Activated CD4-positive, alpha-beta T cell treated with anti-CD3 and anti-CD28 coated beads for 36 hours (primary cell): Measurements from ENCODE around the gene MAP3K20. TPM values are rescaled to one million over a fixed set of nuclear protein-coding genes. Genes with fewer than 3 reads are reported as not detected.

ENCODE experiments used
- ATAC-seq: fragments of 200-7000 bp; cut with Tn5 transposase; one replicate; pipeline ENCODE4 v1.10.0; 2021; ENCODE audit warnings: mild to moderate bottlenecking, moderate library complexity
- CTCF ChIA-PET: fragments of 350-600 bp; sonication (Branson Sonifier 250); formaldehyde crosslinking; loops from one replicate; lab custom pipeline; 2021; ENCODE audit warnings: antibody characterized with exemption; lab: Charles Lee
- POLR2A ChIA-PET: fragments of 350-600 bp; sonication (Branson Sonifier 250); formaldehyde crosslinking; loops from one replicate; lab custom pipeline; 2021; ENCODE audit warnings: antibody characterized with exemption, inconsistent platforms; lab: Charles Lee
- DNase-seq: peaks from one replicate; pipeline ENCODE4 v3.0.0-alpha.2; 2020
- H3K27ac Mint-ChIP-seq: one replicate; pipeline ENCODE4 v1.8.0; 2021; ENCODE audit warnings: mixed read lengths
- H3K27me3 Mint-ChIP-seq: one replicate; pipeline ENCODE4 v1.8.0; 2021; ENCODE audit warnings: mixed read lengths
- H3K36me3 Mint-ChIP-seq: one replicate; pipeline ENCODE4 v1.8.0; 2021; ENCODE audit warnings: low read depth, mixed read lengths
- H3K4me1 Mint-ChIP-seq: one replicate; pipeline ENCODE4 v1.8.0; 2021; ENCODE audit warnings: mixed read lengths
- H3K4me3 Mint-ChIP-seq: one replicate; pipeline ENCODE4 v1.8.0; 2021; ENCODE audit warnings: mild to moderate bottlenecking, moderate library complexity, mixed read lengths
- H3K9me3 Mint-ChIP-seq: one replicate; pipeline ENCODE4 v1.8.0; 2021; ENCODE audit warnings: low read depth, mixed read lengths
- intact Hi-C, 2 experiments: fragments of 100-400 bp; cut with DNase I in 1 of 2; cut with micrococcal nuclease in 1 of 2; formaldehyde crosslinking; loops; one replicate each; pipeline versions ENCODE4 v1.14.2 to v1.15.1; 2022 to 2024; cut with DNase I, micrococcal nuclease
- total RNA-seq, 2 experiments: library from RNA; stranded (reverse); gene quantifications; one replicate each; pipeline ENCODE4 v1.2.3, GENCODE V29; 2021

The MAP3K20 gene
- total RNA-seq, 2 experiments from 2014 or later = 8.1 to 8.4 TPM

DNA sequence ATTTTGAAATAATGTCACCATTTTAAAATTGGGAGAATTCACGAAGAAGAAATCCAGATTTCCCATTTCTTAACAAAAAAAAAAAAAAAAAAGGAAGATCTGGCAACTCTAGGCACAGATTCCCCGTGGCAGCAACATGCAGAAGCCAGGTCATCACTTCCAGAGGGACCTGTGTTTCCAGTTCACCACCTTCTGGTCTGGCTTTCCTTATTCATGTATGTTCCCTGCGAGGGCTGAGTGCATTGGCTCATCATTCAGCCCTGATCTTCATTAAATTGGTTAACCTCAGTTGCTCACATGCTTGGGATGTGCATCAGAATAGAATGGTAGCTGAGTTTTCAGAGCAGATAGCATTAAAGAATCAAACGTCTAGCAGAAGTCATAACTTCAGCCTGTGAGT lies 25.0 kb upstream of the MAP3K20 start:
- Mint-ChIP-seq H3K27me3 (peaks cover 13% of the 10 kb centered on the region), H3K4me3 (no peak overlapping the region), H3K36me3 (no peaks in the 10 kb centered on the region), H3K27ac (no peak overlapping the region), H3K9me3 (no peaks in the 10 kb centered on the region), H3K4me1 (peaks cover 17% of the 10 kb centered on the region)
- DNase-seq (no peak), ATAC-seq (no peak)
- ChIA-PET POLR2A (no interaction called here), CTCF (no interaction called here)
- intact Hi-C loops = no loop called here

- H3K4me3 Mint-ChIP-seq = no peak overlapping the region
- H3K27me3 Mint-ChIP-seq = peaks cover 15% of the 10 kb centered on the region
- no peak overlapping the region for H3K27ac Mint-ChIP-seq
- H3K4me1 Mint-ChIP-seq = peaks cover 17% of the 10 kb centered on the region
- H3K9me3 Mint-ChIP-seq = no peaks in the 10 kb centered on the region
- no peak for ATAC-seq
- no peak for DNase-seq
- H3K36me3 Mint-ChIP-seq = no peaks in the 10 kb centered on the region
- POLR2A ChIA-PET = no interaction called here
- intact Hi-C loops = no loop called here
- CTCF ChIA-PET = interaction anchor here (1.3 kb wide), 1 partner anchor 24 kb away, joined by 5 read pairs; no protein-coding TSS in a partner anchor
Measured at GRCh38 chr2:173051463-173052215, 24.0 kb upstream of the MAP3K20 start.

DNA sequence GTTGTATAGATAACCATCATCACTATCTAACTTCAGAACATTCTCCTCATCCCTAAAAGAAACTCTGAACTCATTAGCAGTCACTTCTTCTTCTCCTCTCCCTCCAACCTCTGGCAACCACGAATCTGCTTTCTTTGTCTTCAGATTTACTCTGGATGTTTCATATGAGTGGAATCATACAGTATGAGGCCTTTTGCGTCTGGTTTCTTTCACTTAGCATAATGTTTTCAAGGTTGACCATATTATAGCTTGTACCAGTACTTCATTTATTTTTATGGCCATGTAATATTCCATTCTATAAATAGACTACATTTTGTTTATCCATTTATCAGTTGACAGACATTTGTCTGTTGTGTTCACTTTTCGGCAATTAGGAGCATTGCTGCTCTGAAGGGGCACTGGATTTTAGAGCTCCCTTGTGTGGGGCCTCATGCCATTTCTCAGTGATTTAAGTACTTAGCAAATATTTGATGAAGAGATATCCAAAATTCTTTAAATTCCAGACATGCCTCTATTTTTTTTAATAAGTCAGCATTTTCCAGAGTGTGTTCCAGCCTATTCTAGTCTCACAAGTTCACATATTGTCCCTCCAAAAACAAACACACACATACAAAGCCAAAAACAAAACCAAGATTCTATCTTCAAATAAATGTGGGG lies 22.5 kb upstream of the MAP3K20 start:
- intact Hi-C loops = no loop called here
- ATAC-seq (no peak), DNase-seq (no peak)
- H3K4me1 Mint-ChIP-seq = peaks cover 17% of the 10 kb centered on the region
- H3K27me3 Mint-ChIP-seq = peaks cover 22% of the 10 kb centered on the region
- no peaks in the 10 kb centered on the region for H3K9me3 Mint-ChIP-seq
- H3K27ac Mint-ChIP-seq = no peak overlapping the region
- ChIA-PET POLR2A (no interaction called here), CTCF (interaction anchor here (0.6 kb wide), 1 partner anchor 158 kb away, joined by 3 read pairs; no protein-coding TSS in a partner anchor)
- H3K36me3 Mint-ChIP-seq = no peaks in the 10 kb centered on the region
- no peak overlapping the region for H3K4me3 Mint-ChIP-seq

DNA sequence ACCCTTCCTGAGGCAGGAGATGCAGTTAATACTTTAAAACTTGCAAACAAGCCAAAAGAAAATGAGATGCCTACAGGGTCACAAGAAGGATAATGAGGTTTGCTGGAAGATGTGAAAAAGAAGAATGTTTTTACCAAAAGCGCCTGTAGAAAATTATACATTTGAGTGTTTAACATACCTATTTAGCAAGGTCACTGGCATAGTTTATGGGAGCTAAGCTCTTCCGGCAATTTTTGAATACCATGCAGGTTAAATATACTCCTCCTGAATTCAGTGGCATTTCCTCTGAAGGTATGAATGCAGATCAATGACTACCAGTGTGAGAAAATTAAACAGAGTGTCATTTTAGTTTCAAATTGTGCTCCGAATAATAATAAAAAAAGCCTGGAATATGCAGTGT lies 21.2 kb upstream of the MAP3K20 start:
- CTCF ChIA-PET = interaction anchor here (1.1 to 1.2 kb wide), 2 partner anchors 27 to 82 kb away, joined by 3 read pairs; no protein-coding TSS in a partner anchor
- ATAC-seq (no peak), DNase-seq (no peak)
- H3K4me3 Mint-ChIP-seq = no peak overlapping the region
- intact Hi-C loops = no loop called here
- no peak overlapping the region for H3K27ac Mint-ChIP-seq
- H3K27me3 Mint-ChIP-seq = peaks cover 22% of the 10 kb centered on the region
- H3K36me3 Mint-ChIP-seq = no peaks in the 10 kb centered on the region
- peaks cover 6% of the 10 kb centered on the region for H3K4me1 Mint-ChIP-seq
- POLR2A ChIA-PET = interaction anchor here (0.5 kb wide), 1 partner anchor 62 kb away, joined by 7 read pairs; no protein-coding TSS in a partner anchor
- H3K9me3 Mint-ChIP-seq = no peaks in the 10 kb centered on the region

DNA sequence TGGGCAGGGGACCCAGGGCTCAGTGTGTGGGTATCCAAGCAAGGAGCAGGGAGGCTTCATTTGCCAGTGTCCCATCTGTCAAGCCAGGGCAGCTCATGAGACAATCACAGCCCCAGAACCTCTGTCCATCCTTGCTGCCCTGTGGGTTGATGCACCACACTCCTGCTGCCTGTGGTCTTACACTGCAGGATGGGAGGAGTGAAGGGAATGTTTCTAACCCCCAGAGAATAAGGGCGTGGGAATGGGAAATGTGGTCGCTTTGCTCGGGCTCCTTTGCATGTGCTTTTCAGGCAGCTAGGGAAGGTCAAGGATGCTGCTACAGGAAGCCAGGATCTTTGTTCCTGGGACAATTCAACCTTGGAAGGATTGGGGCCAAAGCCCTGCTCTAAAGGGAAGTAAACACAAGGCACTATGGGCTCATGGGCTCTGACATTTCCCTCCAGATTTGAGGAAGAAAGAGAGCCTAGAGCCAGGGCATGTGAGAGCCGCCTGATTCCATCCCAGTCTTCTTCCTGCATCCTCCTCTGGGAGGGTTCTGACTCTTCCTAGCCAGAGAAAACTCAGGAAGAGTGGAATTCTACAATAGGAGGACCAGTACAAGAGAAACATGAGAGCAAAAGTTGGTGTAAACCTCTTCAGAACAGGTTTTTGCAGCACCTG lies 18.8 kb upstream of the MAP3K20 start:
- H3K4me3 Mint-ChIP-seq = no peak overlapping the region
- ChIA-PET CTCF (no interaction called here), POLR2A (interaction anchor here (0.7 kb wide), 1 partner anchor 9 kb away, joined by 3 read pairs; no protein-coding TSS in a partner anchor)
- ATAC-seq (no peak), DNase-seq (no peak)
- H3K36me3 Mint-ChIP-seq = no peaks in the 10 kb centered on the region
- H3K27me3 Mint-ChIP-seq = peaks cover 17% of the 10 kb centered on the region
- no peaks in the 10 kb centered on the region for H3K4me1 Mint-ChIP-seq
- intact Hi-C loops = no loop called here
- no peaks in the 10 kb centered on the region for H3K9me3 Mint-ChIP-seq
- no peak overlapping the region for H3K27ac Mint-ChIP-seq

GRCh38 chr2:173058097-173058496 lies 17.5 kb upstream of the MAP3K20 start:
- H3K36me3 Mint-ChIP-seq = no peaks in the 10 kb centered on the region
- H3K4me1 Mint-ChIP-seq = no peaks in the 10 kb centered on the region
- ChIA-PET POLR2A (no interaction called here), CTCF (interaction anchor here (0.9 to 1.1 kb wide), 2 partner anchors 29 to 30 kb away, joined by 3 read pairs; no protein-coding TSS in a partner anchor)
- intact Hi-C loops = no loop called here
- no peak for DNase-seq
- H3K4me3 Mint-ChIP-seq = no peak overlapping the region
- H3K27me3 Mint-ChIP-seq = peaks cover 15% of the 10 kb centered on the region
- no peak for ATAC-seq
- no peaks in the 10 kb centered on the region for H3K9me3 Mint-ChIP-seq
- H3K27ac Mint-ChIP-seq = no peak overlapping the region

GRCh38 chr2:173058673-173059072 lies 17.0 kb upstream of the MAP3K20 start:
- ChIA-PET POLR2A (no interaction called here), CTCF (interaction anchor here (1.1 kb wide), 1 partner anchor 29 kb away, joined by 3 read pairs; no protein-coding TSS in a partner anchor)
- peaks cover 14% of the 10 kb centered on the region for H3K27me3 Mint-ChIP-seq

DNA sequence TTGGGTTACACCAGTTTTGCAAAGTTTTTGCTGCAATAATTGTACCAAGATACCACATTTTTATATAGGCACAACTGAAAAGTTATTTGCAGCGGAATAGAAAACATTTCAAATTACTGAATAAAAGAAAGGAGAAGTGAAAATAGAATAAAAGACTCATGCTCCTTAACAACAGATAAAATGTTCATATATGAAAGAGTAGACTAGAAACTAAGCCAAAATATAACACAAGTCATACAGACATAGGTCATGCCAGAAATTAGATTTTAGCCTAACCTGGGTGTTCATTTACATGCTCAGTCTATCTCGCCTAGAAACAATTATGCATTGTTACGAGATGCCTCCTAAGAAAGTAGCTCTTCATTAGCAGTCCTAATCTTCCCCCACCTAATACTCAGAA lies 16.4 kb upstream of the MAP3K20 start:
- DNase-seq = no peak
- no peaks in the 10 kb centered on the region for H3K36me3 Mint-ChIP-seq
- intact Hi-C loops = no loop called here
- no peak overlapping the region for H3K27ac Mint-ChIP-seq
- no peaks in the 10 kb centered on the region for H3K4me1 Mint-ChIP-seq
- H3K4me3 Mint-ChIP-seq = no peak overlapping the region
- no peaks in the 10 kb centered on the region for H3K9me3 Mint-ChIP-seq
- ChIA-PET CTCF (interaction anchor here (1.1 kb wide), 1 partner anchor 30 kb away, joined by 3 read pairs; no protein-coding TSS in a partner anchor), POLR2A (no interaction called here)
- no peak for ATAC-seq
- H3K27me3 Mint-ChIP-seq = peaks cover 18% of the 10 kb centered on the region

More at GRCh38 chr2:173058673-173059072, 17.0 kb upstream of the MAP3K20 start:
- no peak overlapping the region for H3K4me3 Mint-ChIP-seq
- no peaks in the 10 kb centered on the region for H3K9me3 Mint-ChIP-seq
- no peak for DNase-seq
- H3K4me1 Mint-ChIP-seq = no peaks in the 10 kb centered on the region
- H3K27ac Mint-ChIP-seq = no peak overlapping the region
- intact Hi-C loops = no loop called here
- no peak for ATAC-seq
- no peaks in the 10 kb centered on the region for H3K36me3 Mint-ChIP-seq

- H3K9me3 Mint-ChIP-seq = no peaks in the 10 kb centered on the region
- CTCF ChIA-PET = interaction anchor here (1.2 kb wide), 1 partner anchor 11 kb away, joined by 3 read pairs; no protein-coding TSS in a partner anchor
- no peaks in the 10 kb centered on the region for H3K4me1 Mint-ChIP-seq
- H3K4me3 Mint-ChIP-seq = no peak overlapping the region
- no peak overlapping the region for H3K27ac Mint-ChIP-seq
- peaks cover 19% of the 10 kb centered on the region for H3K27me3 Mint-ChIP-seq
- no peak for DNase-seq
- POLR2A ChIA-PET = no interaction called here
- intact Hi-C loops = no loop called here
- H3K36me3 Mint-ChIP-seq = no peaks in the 10 kb centered on the region
- no peak for ATAC-seq
Measured at GRCh38 chr2:173059971-173060461, 15.6 kb upstream of the MAP3K20 start.

GRCh38 chr2:173062801-173063200 lies 12.8 kb upstream of the MAP3K20 start:
- CTCF ChIA-PET = interaction anchor here (2.0 kb wide), 1 partner anchor 35 kb away, joined by 7 read pairs; no protein-coding TSS in a partner anchor
- POLR2A ChIA-PET = no interaction called here
- H3K9me3 Mint-ChIP-seq = no peaks in the 10 kb centered on the region
- intact Hi-C loops = no loop called here
- no peak for ATAC-seq
- H3K27me3 Mint-ChIP-seq = peaks cover 15% of the 10 kb centered on the region
- no peak overlapping the region for H3K27ac Mint-ChIP-seq
- H3K4me1 Mint-ChIP-seq = no peaks in the 10 kb centered on the region
- H3K36me3 Mint-ChIP-seq = no peaks in the 10 kb centered on the region
- no peak for DNase-seq
- H3K4me3 Mint-ChIP-seq = no peak overlapping the region

GRCh38 chr2:173064151-173064805 lies 11.4 kb upstream of the MAP3K20 start:
- no peaks in the 10 kb centered on the region for H3K4me1 Mint-ChIP-seq
- POLR2A ChIA-PET = no interaction called here
- intact Hi-C loops = no loop called here
- H3K27ac Mint-ChIP-seq = no peak overlapping the region
- DNase-seq (no peak), ATAC-seq (no peak)
- CTCF ChIA-PET = interaction anchor here (0.9 to 2.0 kb wide), 4 partner anchors 37 to 150 kb away, joined by 3 to 7 read pairs (median 4); no protein-coding TSS in a partner anchor
- H3K36me3 Mint-ChIP-seq = no peaks in the 10 kb centered on the region
- no peak overlapping the region for H3K4me3 Mint-ChIP-seq
- peaks cover 18% of the 10 kb centered on the region for H3K27me3 Mint-ChIP-seq
- no peaks in the 10 kb centered on the region for H3K9me3 Mint-ChIP-seq
